ENCODE data around the gene LHX1.

The LHX1 gene

GRCh38 chr17:36936455-36937000 lies 747 bp upstream of the LHX1 start (continued):
- peak; percentile 70 for TF ChIP-seq ZBTB44 (tag by site-specific recombination; IDR thresholded peaks at IDR 0.05)
- TF ChIP-seq MZF1 (tag by site-specific recombination; IDR thresholded peaks at IDR 0.05; ENCODE audit: borderline replicate concordance): no peak
- TF ChIP-seq ZNF791 (tag by site-specific recombination; IDR thresholded peaks at IDR 0.05): no peak
- no peak for TF ChIP-seq ZNF747 (tag by site-specific recombination; IDR thresholded peaks at IDR 0.05)
- TF ChIP-seq SCRT2 (tag by site-specific recombination; IDR thresholded peaks at IDR 0.05): no peak
- TF ChIP-seq OSR2 (tag by site-specific recombination; IDR thresholded peaks at IDR 0.05): no peak
- TF ChIP-seq ZNF10 (tag by site-specific recombination; IDR thresholded peaks at IDR 0.05): 0 out of 2 replicates have a peak, but pooled peaks have one; percentile 10
- TF ChIP-seq HOXC10 (CRISPR knock-in tag; IDR thresholded peaks at IDR 0.05): no peak
- 0 out of 2 replicates have a peak, but pooled peaks have one; percentile 18 for TF ChIP-seq ZBTB8A (tag by site-specific recombination; IDR thresholded peaks at IDR 0.05)
- 0 out of 2 replicates have a peak, but pooled peaks have one; percentile 45 for TF ChIP-seq ZSCAN5A (tag by site-specific recombination; IDR thresholded peaks at IDR 0.05)
- TF ChIP-seq ZNF398 (tag by site-specific recombination; IDR thresholded peaks at IDR 0.05): peak; percentile 25; the same call in 1 of the 2 replicates
- TF ChIP-seq ZNF202 (tag by site-specific recombination; IDR thresholded peaks at IDR 0.05; ENCODE audit: borderline replicate concordance): no peak
- no peak for TF ChIP-seq KLF1 (tag by site-specific recombination; IDR thresholded peaks at IDR 0.05)
- TF ChIP-seq, protein P1, sequence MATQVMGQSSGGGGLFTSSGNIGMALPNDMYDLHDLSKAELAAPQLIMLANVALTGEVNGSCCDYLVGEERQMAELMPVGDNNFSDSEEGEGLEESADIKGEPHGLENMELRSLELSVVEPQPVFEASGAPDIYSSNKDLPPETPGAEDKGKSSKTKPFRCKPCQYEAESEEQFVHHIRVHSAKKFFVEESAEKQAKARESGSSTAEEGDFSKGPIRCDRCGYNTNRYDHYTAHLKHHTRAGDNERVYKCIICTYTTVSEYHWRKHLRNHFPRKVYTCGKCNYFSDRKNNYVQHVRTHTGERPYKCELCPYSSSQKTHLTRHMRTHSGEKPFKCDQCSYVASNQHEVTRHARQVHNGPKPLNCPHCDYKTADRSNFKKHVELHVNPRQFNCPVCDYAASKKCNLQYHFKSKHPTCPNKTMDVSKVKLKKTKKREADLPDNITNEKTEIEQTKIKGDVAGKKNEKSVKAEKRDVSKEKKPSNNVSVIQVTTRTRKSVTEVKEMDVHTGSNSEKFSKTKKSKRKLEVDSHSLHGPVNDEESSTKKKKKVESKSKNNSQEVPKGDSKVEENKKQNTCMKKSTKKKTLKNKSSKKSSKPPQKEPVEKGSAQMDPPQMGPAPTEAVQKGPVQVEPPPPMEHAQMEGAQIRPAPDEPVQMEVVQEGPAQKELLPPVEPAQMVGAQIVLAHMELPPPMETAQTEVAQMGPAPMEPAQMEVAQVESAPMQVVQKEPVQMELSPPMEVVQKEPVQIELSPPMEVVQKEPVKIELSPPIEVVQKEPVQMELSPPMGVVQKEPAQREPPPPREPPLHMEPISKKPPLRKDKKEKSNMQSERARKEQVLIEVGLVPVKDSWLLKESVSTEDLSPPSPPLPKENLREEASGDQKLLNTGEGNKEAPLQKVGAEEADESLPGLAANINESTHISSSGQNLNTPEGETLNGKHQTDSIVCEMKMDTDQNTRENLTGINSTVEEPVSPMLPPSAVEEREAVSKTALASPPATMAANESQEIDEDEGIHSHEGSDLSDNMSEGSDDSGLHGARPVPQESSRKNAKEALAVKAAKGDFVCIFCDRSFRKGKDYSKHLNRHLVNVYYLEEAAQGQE (tag by site-specific recombination; IDR thresholded peaks at IDR 0.05): no peak
- no peak for TF ChIP-seq MYNN (tag by site-specific recombination; IDR thresholded peaks at IDR 0.05; ENCODE audit: borderline replicate concordance)
- TF ChIP-seq ZNF311 (tag by site-specific recombination; IDR thresholded peaks at IDR 0.05; ENCODE audit: borderline replicate concordance): no peak
- no peak for TF ChIP-seq ELK4 (IDR thresholded peaks at IDR 0.05; ENCODE audit: borderline replicate concordance, low read depth, low read length)
- peak; percentile 37 for TF ChIP-seq PATZ1 (tag by site-specific recombination; IDR thresholded peaks at IDR 0.05)
- 0 out of 2 replicates have a peak, but pooled peaks have one; percentile 19 for TF ChIP-seq ZNF561 (tag by site-specific recombination; IDR thresholded peaks at IDR 0.05; ENCODE audit: borderline replicate concordance)
- no peak for TF ChIP-seq ZNF549 (tag by site-specific recombination; IDR thresholded peaks at IDR 0.05)
- no peak for TF ChIP-seq ZNF473 (tag by site-specific recombination; IDR thresholded peaks at IDR 0.05)
- TF ChIP-seq ZFP69B (tag by site-specific recombination; IDR thresholded peaks at IDR 0.05): 0 out of 2 replicates have a peak, but pooled peaks have one; percentile 11
- TF ChIP-seq, protein P2, sequence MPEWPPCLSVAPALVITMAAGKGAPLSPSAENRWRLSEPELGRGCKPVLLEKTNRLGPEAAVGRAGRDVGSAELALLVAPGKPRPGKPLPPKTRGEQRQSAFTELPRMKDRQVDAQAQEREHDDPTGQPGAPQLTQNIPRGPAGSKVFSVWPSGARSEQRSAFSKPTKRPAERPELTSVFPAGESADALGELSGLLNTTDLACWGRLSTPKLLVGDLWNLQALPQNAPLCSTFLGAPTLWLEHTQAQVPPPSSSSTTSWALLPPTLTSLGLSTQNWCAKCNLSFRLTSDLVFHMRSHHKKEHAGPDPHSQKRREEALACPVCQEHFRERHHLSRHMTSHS (tag by site-specific recombination; IDR thresholded peaks at IDR 0.05): 0 out of 2 replicates have a peak, but pooled peaks have one; percentile 23
- no peak for TF ChIP-seq BCL6B (tag by site-specific recombination; IDR thresholded peaks at IDR 0.05)

Data from HEK293 (cell line).